Activated T-helper 17 cell treated with anti-CD3 and anti-CD28 coated beads, Interleukin-2, amount 50 U/mL, for 72 hours (primary cell): Measurements from ENCODE around the gene DAPK1. TPM values are rescaled to one million over a fixed set of nuclear protein-coding genes. Genes with fewer than 3 reads are reported as not detected.
"Not testable (repeated sequence)": the region's sequence is repeated elsewhere in the genome, so short reads cannot be mapped to it uniquely, and the experiment has no call there.

Experiments
- ATAC-seq: fragments of 150-1000 bp; cut with Tn5 transposase; replicated peaks from 2 replicates; pipeline ENCODE4 v1.10.0; 2021; ENCODE audit warnings: mild to moderate bottlenecking, moderate library complexity
- H3K27ac Mint-ChIP-seq: one replicate; pipeline ENCODE4 v1.8.0; 2022; ENCODE audit warnings: mixed read lengths
- H3K27me3 Mint-ChIP-seq: one replicate; pipeline ENCODE4 v1.8.0; 2022; ENCODE audit warnings: mixed read lengths
- H3K36me3 Mint-ChIP-seq: one replicate; pipeline ENCODE4 v1.8.0; 2022; ENCODE audit warnings: low read depth, mild to moderate bottlenecking, mixed read lengths
- H3K4me1 Mint-ChIP-seq: one replicate; pipeline ENCODE4 v1.8.0; 2022; ENCODE audit warnings: mixed read lengths
- H3K4me3 Mint-ChIP-seq: one replicate; pipeline ENCODE4 v1.8.0; 2022; ENCODE audit warnings: mild to moderate bottlenecking, mixed read lengths
- H3K9me3 Mint-ChIP-seq: one replicate; pipeline ENCODE4 v1.8.0; 2022; ENCODE audit warnings: mixed read lengths
- total RNA-seq, 2 donors: library from RNA; stranded (reverse); gene quantifications; one replicate each; pipeline ENCODE4 v1.2.3, GENCODE V29; 2022

DAPK1 gene
- total RNA-seq, 2 donors from 2014 or later = 1.5 to 2.0 TPM

GRCh38 chr9:87740209-87740608, 242.5 kb downstream of the DAPK1 start:
- no peak overlapping the region for H3K4me3 Mint-ChIP-seq
- ATAC-seq = no peak
- H3K9me3 Mint-ChIP-seq = peaks cover 3% of the 10 kb centered on the region
- H3K36me3 Mint-ChIP-seq = no peaks in the 10 kb centered on the region
- H3K27me3 Mint-ChIP-seq = peaks cover 6% of the 10 kb centered on the region
- peaks cover 10% of the 10 kb centered on the region for H3K4me1 Mint-ChIP-seq
- H3K27ac Mint-ChIP-seq = no peak overlapping the region

- ATAC-seq = no peak
- Mint-ChIP-seq H3K9me3 (no peaks in the 10 kb centered on the region), H3K27ac (no peak overlapping the region), H3K4me3 (no peak overlapping the region), H3K4me1 (peaks cover 10% of the 10 kb centered on the region), H3K36me3 (no peaks in the 10 kb centered on the region), H3K27me3 (peaks cover 3% of the 10 kb centered on the region)
Measured at GRCh38 chr9:87741326-87741725, 243.7 kb downstream of the DAPK1 start.

- peaks cover 10% of the 10 kb centered on the region for H3K4me1 Mint-ChIP-seq
- no peaks in the 10 kb centered on the region for H3K9me3 Mint-ChIP-seq
- no peak overlapping the region for H3K4me3 Mint-ChIP-seq
- no peak overlapping the region for H3K27ac Mint-ChIP-seq
- no peaks in the 10 kb centered on the region for H3K36me3 Mint-ChIP-seq
- ATAC-seq = no peak
- peaks cover 3% of the 10 kb centered on the region for H3K27me3 Mint-ChIP-seq
Measured at GRCh38 chr9:87741891-87742290, 244.2 kb downstream of the DAPK1 start.

- no peak for ATAC-seq
- H3K4me1 Mint-ChIP-seq = peaks cover 10% of the 10 kb centered on the region
- no peak overlapping the region for H3K27ac Mint-ChIP-seq
- peaks cover 6% of the 10 kb centered on the region for H3K27me3 Mint-ChIP-seq
- no peaks in the 10 kb centered on the region for H3K9me3 Mint-ChIP-seq
- H3K36me3 Mint-ChIP-seq = no peaks in the 10 kb centered on the region
- H3K4me3 Mint-ChIP-seq = no peak overlapping the region
Measured at GRCh38 chr9:87742813-87743428, 245.3 kb downstream of the DAPK1 start.

- H3K27ac Mint-ChIP-seq, H3K4me1 Mint-ChIP-seq, H3K36me3 Mint-ChIP-seq, H3K4me3 Mint-ChIP-seq, ATAC-seq, H3K9me3 Mint-ChIP-seq: not testable (repeated sequence)
- peaks cover 11% of the 10 kb centered on the region for H3K27me3 Mint-ChIP-seq
Measured at GRCh38 chr9:87744247-87744646, 246.6 kb downstream of the DAPK1 start.

GRCh38 chr9:87746186-87746585, 248.5 kb downstream of the DAPK1 start:
- ATAC-seq = no peak
- no peaks in the 10 kb centered on the region for H3K36me3 Mint-ChIP-seq
- peaks cover 9% of the 10 kb centered on the region for H3K4me1 Mint-ChIP-seq
- peaks cover 14% of the 10 kb centered on the region for H3K27me3 Mint-ChIP-seq
- no peak overlapping the region for H3K4me3 Mint-ChIP-seq
- no peak overlapping the region for H3K27ac Mint-ChIP-seq
- no peaks in the 10 kb centered on the region for H3K9me3 Mint-ChIP-seq

- H3K9me3 Mint-ChIP-seq = peaks cover 4% of the 10 kb centered on the region
- no peak for ATAC-seq
Measured at GRCh38 chr9:87748881-87749280, 251.2 kb downstream of the DAPK1 start.

GRCh38 chr9:87749335-87750035, 251.8 kb downstream of the DAPK1 start:
- Mint-ChIP-seq H3K27me3 (peaks cover 17% of the 10 kb centered on the region), H3K4me3 (no peak overlapping the region), H3K36me3 (no peaks in the 10 kb centered on the region), H3K9me3 (peaks cover 4% of the 10 kb centered on the region), H3K4me1 (no peaks in the 10 kb centered on the region), H3K27ac (no peak overlapping the region)
- no peak for ATAC-seq

More at GRCh38 chr9:87748881-87749280, 251.2 kb downstream of the DAPK1 start:
- no peaks in the 10 kb centered on the region for H3K36me3 Mint-ChIP-seq
- no peak overlapping the region for H3K4me3 Mint-ChIP-seq
- peaks cover 17% of the 10 kb centered on the region for H3K27me3 Mint-ChIP-seq
- no peak overlapping the region for H3K27ac Mint-ChIP-seq
- H3K4me1 Mint-ChIP-seq = no peaks in the 10 kb centered on the region

- no peak overlapping the region for H3K4me3 Mint-ChIP-seq
- no peak for ATAC-seq
- no peaks in the 10 kb centered on the region for H3K4me1 Mint-ChIP-seq
- H3K27me3 Mint-ChIP-seq = peaks cover 17% of the 10 kb centered on the region
- H3K36me3 Mint-ChIP-seq = no peaks in the 10 kb centered on the region
- no peak overlapping the region for H3K27ac Mint-ChIP-seq
- H3K9me3 Mint-ChIP-seq = peaks cover 9% of the 10 kb centered on the region
Measured at GRCh38 chr9:87750726-87751125, 253.1 kb downstream of the DAPK1 start.

- Mint-ChIP-seq H3K36me3 (no peaks in the 10 kb centered on the region), H3K4me3 (no peak overlapping the region), H3K27me3 (peaks cover 17% of the 10 kb centered on the region), H3K4me1 (no peaks in the 10 kb centered on the region), H3K9me3 (peaks cover 9% of the 10 kb centered on the region), H3K27ac (no peak overlapping the region)
- ATAC-seq = no peak
Measured at GRCh38 chr9:87751423-87751822, 253.8 kb downstream of the DAPK1 start.

- Mint-ChIP-seq H3K4me3 (no peak overlapping the region), H3K9me3 (peaks cover 9% of the 10 kb centered on the region), H3K4me1 (no peaks in the 10 kb centered on the region), H3K27ac (no peak overlapping the region), H3K36me3 (no peaks in the 10 kb centered on the region), H3K27me3 (peaks cover 17% of the 10 kb centered on the region)
- no peak for ATAC-seq
Measured at GRCh38 chr9:87751868-87752267, 254.2 kb downstream of the DAPK1 start.

GRCh38 chr9:87753313-87753712, 255.6 kb downstream of the DAPK1 start:
- Mint-ChIP-seq H3K27me3 (peaks cover 14% of the 10 kb centered on the region), H3K36me3 (no peaks in the 10 kb centered on the region), H3K27ac (no peak overlapping the region)

More at GRCh38 chr9:87753313-87753712, 255.6 kb downstream of the DAPK1 start:
- H3K4me3 Mint-ChIP-seq = no peak overlapping the region
- no peaks in the 10 kb centered on the region for H3K4me1 Mint-ChIP-seq
- H3K9me3 Mint-ChIP-seq = peaks cover 9% of the 10 kb centered on the region
- ATAC-seq = no peak

Other genes starting within 250 kb of the DAPK1 start
- gene CTSL, start 228.3 kb downstream of the DAPK1 start, total RNA-seq = 10 to 100 TPM; 13.2 to 43.0 TPM